Tibial nerve (tissue), 3 donors: Measurements from ENCODE around the gene C17orf100.

ENCODE experiments used
- POLR2A ChIP-seq, 2 donors: fragments of 450-650 bp; IDR thresholded peaks; one replicate each; pipeline ENCODE4 v1.6.1; 2017; ENCODE audit warnings: antibody characterized with exemption in 2 of 2, mild to moderate bottlenecking in 2 of 2, moderate library complexity in 2 of 2
- TF ChIP-seq, protein P1 (sequence below), 5 experiments: fragments of 200-600 bp in 3 of 5; fragments of 450-650 bp in 2 of 5; sonication (generic) in 3 of 5; IDR thresholded peaks; one replicate each; pipeline ENCODE4 v1.5.1; 2016 to 2019; ENCODE audit warnings: antibody characterized with exemption in 5 of 5, mild to moderate bottlenecking in 3 of 5, moderate library complexity in 2 of 5

DNA sequence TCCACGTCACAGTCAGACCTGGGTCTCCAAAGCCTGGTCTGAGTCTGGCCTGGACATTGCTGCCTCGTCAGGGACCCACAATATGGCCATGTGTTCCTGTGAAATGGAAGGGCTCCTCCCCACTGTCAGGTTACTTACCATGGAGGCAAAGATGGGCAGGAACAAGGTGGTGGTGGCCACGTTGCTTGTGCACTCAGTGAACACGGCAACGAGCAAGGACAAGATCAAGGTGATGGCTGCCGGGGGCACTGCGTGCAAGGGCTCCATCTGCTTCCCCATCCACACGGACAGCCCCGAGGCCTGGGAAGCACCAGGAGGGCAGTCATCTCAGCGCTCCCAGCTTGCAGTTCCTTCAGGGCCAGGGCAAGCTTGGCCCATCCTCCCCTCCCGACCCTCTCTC lies 39.1 kb downstream of the C17orf100 start:
- TF ChIP-seq POLR2A (IDR thresholded peaks at IDR 0.05) = no peak
- TF ChIP-seq, protein P1, sequence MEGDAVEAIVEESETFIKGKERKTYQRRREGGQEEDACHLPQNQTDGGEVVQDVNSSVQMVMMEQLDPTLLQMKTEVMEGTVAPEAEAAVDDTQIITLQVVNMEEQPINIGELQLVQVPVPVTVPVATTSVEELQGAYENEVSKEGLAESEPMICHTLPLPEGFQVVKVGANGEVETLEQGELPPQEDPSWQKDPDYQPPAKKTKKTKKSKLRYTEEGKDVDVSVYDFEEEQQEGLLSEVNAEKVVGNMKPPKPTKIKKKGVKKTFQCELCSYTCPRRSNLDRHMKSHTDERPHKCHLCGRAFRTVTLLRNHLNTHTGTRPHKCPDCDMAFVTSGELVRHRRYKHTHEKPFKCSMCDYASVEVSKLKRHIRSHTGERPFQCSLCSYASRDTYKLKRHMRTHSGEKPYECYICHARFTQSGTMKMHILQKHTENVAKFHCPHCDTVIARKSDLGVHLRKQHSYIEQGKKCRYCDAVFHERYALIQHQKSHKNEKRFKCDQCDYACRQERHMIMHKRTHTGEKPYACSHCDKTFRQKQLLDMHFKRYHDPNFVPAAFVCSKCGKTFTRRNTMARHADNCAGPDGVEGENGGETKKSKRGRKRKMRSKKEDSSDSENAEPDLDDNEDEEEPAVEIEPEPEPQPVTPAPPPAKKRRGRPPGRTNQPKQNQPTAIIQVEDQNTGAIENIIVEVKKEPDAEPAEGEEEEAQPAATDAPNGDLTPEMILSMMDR (IDR thresholded peaks at IDR 0.05) = no peak
